Keratinocyte (primary cell): ENCODE data around the gene HAP1. TPM values are rescaled to one million over a fixed set of nuclear protein-coding genes. Genes with fewer than 3 reads are reported as not detected.

Experiments used
- DNase-seq: peaks from one replicate; pipeline ENCODE4 v3.0.0-alpha.2; 2011; ENCODE audit warnings: low read depth, missing footprints, low spot score
- FAIRE-seq: peaks from 2 replicates; lab custom pipeline; 2011; peaks lifted over from hg19 to GRCh38; lab: Jason Lieb, UNC
- H2AFZ ChIP-seq: 2 replicates; pipeline ENCODE4 v1.6.0; 2012; ENCODE audit warnings: low read length, control low read depth, inconsistent platforms; ENCODE audit not compliant: control insufficient read depth
- H3K27ac ChIP-seq: 2 replicates; pipeline ENCODE4 v1.5.1; 2011; ENCODE audit warnings: low read length; ENCODE audit not compliant: control insufficient read depth, insufficient read depth
- H3K27me3 ChIP-seq: 3 replicates; pipeline ENCODE4 v1.6.0; 2011; ENCODE audit warnings: low read length; ENCODE audit not compliant: control insufficient read depth, insufficient read depth; ENCODE audit errors: extremely low read depth
- H3K36me3 ChIP-seq, 2 experiments: 2 replicates in 1 of 2; 3 replicates in 1 of 2; pipeline ENCODE4 v1.5.1; 2011; ENCODE audit warnings: low read length in 2 of 2, mild to moderate bottlenecking in 1 of 2; ENCODE audit not compliant: control insufficient read depth in 2 of 2, insufficient read depth in 2 of 2; ENCODE audit errors: extremely low read depth in 1 of 2
- H3K4me1 ChIP-seq: 3 replicates; pipeline ENCODE4 v1.5.1; 2011; ENCODE audit warnings: low read length; ENCODE audit not compliant: control insufficient read depth, insufficient read depth; ENCODE audit errors: extremely low read depth
- H3K4me2 ChIP-seq: 3 replicates; pipeline ENCODE4 v1.6.0; 2011; ENCODE audit warnings: low read depth, low read length; ENCODE audit not compliant: control insufficient read depth, insufficient read depth; ENCODE audit errors: extremely low read depth
- H3K4me3 ChIP-seq, 3 experiments: fragments of 200-600 bp in 1 of 3; sonication (generic) in 1 of 3; 2 replicates in 2 of 3; 3 replicates in 1 of 3; pipeline ENCODE4 v1.5.1; 2011 to 2016; ENCODE audit warnings: low read length in 3 of 3, mild to moderate bottlenecking in 3 of 3, control low read depth in 2 of 3, inconsistent platforms in 1 of 3, low read depth in 1 of 3, mixed read lengths in 1 of 3, mixed run types in 1 of 3, moderate library complexity in 1 of 3; ENCODE audit not compliant: control insufficient read depth in 2 of 3, insufficient read depth in 2 of 3; ENCODE audit errors: extremely low read depth in 1 of 3
- H3K79me2 ChIP-seq: 2 replicates; pipeline ENCODE4 v1.6.0; 2012; ENCODE audit warnings: low read length; ENCODE audit not compliant: control insufficient read depth, insufficient read depth
- H3K9ac ChIP-seq: 3 replicates; pipeline ENCODE4 v1.6.0; 2011; ENCODE audit warnings: low read length; ENCODE audit not compliant: control insufficient read depth, insufficient read depth; ENCODE audit errors: extremely low read depth
- H3K9me1 ChIP-seq: 3 replicates; pipeline ENCODE4 v1.6.0; 2011; ENCODE audit warnings: low read length; ENCODE audit not compliant: control insufficient read depth, insufficient read depth; ENCODE audit errors: extremely low read depth
- H3K9me3 ChIP-seq: 2 replicates; pipeline ENCODE4 v1.5.1; 2012; ENCODE audit warnings: low read depth, low read length; ENCODE audit not compliant: control insufficient read depth
- H4K20me1 ChIP-seq: 3 replicates; pipeline ENCODE4 v1.6.0; 2011; ENCODE audit warnings: low read length; ENCODE audit not compliant: control insufficient read depth, insufficient read depth; ENCODE audit errors: extremely low read depth
- CTCF ChIP-seq, 3 experiments: IDR thresholded peaks in 1 of 3; conservative IDR thresholded peaks in 1 of 3; optimal IDR thresholded peaks in 1 of 3; 2 replicates in 2 of 3; 3 replicates in 1 of 3; pipeline versions ENCODE3 to v1.5.1; 2011; ENCODE audit warnings: low read length in 3 of 3, mild to moderate bottlenecking in 3 of 3, moderate library complexity in 2 of 3, control low read depth in 1 of 3, inconsistent platforms in 1 of 3; ENCODE audit not compliant: insufficient read depth in 2 of 3; ENCODE audit errors: extremely low read depth in 1 of 3
- EZH2 ChIP-seq: IDR thresholded peaks from one replicate; pipeline ENCODE4 v1.6.1; 2012; ENCODE audit warnings: inconsistent platforms, mild to moderate bottlenecking, low read length, moderate library complexity
- dilution Hi-C: fragments of 300-500 bp; cut with MboI; formaldehyde crosslinking; loops from one replicate; pipeline ENCODE4 v1.7.0; 2020; ENCODE audit warnings: low sequenced_read_pairs; ENCODE audit not compliant: extremely low pct_ligation_motif_present
- polyA plus RNA-seq, 5 experiments: library from polyadenylated mRNA; depleted of rRNA in 3 of 5; stranded (reverse) in 3 of 5; stranded (forward) in 1 of 5; unstranded in 1 of 5; fragments of >200 nt; gene quantifications; 1 replicate in 1 of 5; 2 replicates in 3 of 5; 3 replicates in 1 of 5; pipeline versions ENCODE4 v1.2.1 to v1.2.3, GENCODE V29; 2011 to 2012; ENCODE audit warnings: missing spikeins in 2 of 5, low read depth in 1 of 5, low replicate concordance in 1 of 5

HAP1 gene
- polyA plus RNA-seq, 1 donor (not counting 4 experiments of a cell fraction or from before 2014, with no cell fraction given) = 1.6 TPM

- H3K4me2 ChIP-seq = no peak overlapping the region
- H3K79me2 ChIP-seq = no peaks in the 10 kb centered on the region
- H4K20me1 ChIP-seq = no peaks in the 10 kb centered on the region
- DNase-seq (no peak), FAIRE-seq (no peak)
- peaks cover 21% of the 10 kb centered on the region for H3K27me3 ChIP-seq
- no peaks in the 10 kb centered on the region for H3K9me3 ChIP-seq
- no peak overlapping the region for H3K27ac ChIP-seq
- no peak overlapping the region for H3K4me3 ChIP-seq
- peaks cover 0 to 3% of the 10 kb centered on the region in 2 experiments for H3K36me3 ChIP-seq
- H3K4me1 ChIP-seq = no peaks in the 10 kb centered on the region
- H3K9me1 ChIP-seq = no peaks in the 10 kb centered on the region
- no peak overlapping the region for H3K9ac ChIP-seq
- TF ChIP-seq CTCF (optimal IDR thresholded peaks at IDR 0.05 in 1 of 3, IDR thresholded peaks at IDR 0.05 in 1 of 3, conservative IDR thresholded peaks at IDR 0.05 in 1 of 3; ENCODE audit: extremely low read depth in 1 of 3, insufficient read depth in 2 of 3, low read length in 3 of 3) = no peak
- TF ChIP-seq EZH2 = no peak
- no peak overlapping the region for H2AFZ ChIP-seq
- dilution Hi-C loops = no loop called here
These were observed 6.4 kb downstream of the HAP1 start for GRCh38 chr17:41728056-41728455.

GRCh38 chr17:41725134-41725533 is 9.3 kb downstream of the HAP1 start:
- Histone ChIP-seq H3K4me1 (no peaks in the 10 kb centered on the region), H3K4me2 (no peak overlapping the region), H3K9me3 (no peaks in the 10 kb centered on the region), H3K79me2 (no peaks in the 10 kb centered on the region), H3K9me1 (no peaks in the 10 kb centered on the region), H4K20me1 (no peaks in the 10 kb centered on the region), H3K27ac (no peak overlapping the region), H3K4me3 (no peak overlapping the region), H3K36me3 (no peaks in the 10 kb centered on the region), H3K9ac (no peak overlapping the region), H3K27me3 (no peaks in the 10 kb centered on the region), H2AFZ (no peak overlapping the region)
- TF ChIP-seq EZH2 (no peak), CTCF (optimal IDR thresholded peaks at IDR 0.05 in 1 of 3, IDR thresholded peaks at IDR 0.05 in 1 of 3, conservative IDR thresholded peaks at IDR 0.05 in 1 of 3; ENCODE audit: extremely low read depth in 1 of 3, insufficient read depth in 2 of 3, low read length in 3 of 3) (no peak)
- dilution Hi-C loops = no loop called here
- FAIRE-seq = no peak
- DNase-seq = no peak
